Measurements from ENCODE around the gene LEUTX. TPM values are rescaled to one million over a fixed set of nuclear protein-coding genes. Genes with fewer than 3 reads are reported as not detected.
"Not testable (repeated sequence)": the region's sequence is repeated elsewhere in the genome, so short reads cannot be mapped to it uniquely, and the experiment has no call there.

LEUTX gene
- total RNA-seq, 1 donor from 2014 or later, result not detected

GRCh38 chr19:39754971-39755370, 23.7 kb upstream of the LEUTX start:
- H3K9me3 ChIP-seq, result no peaks in the 10 kb centered on the region
- intact Hi-C loops (cut with DNase I), result no loop called here
- TF ChIP-seq CTCF (IDR thresholded peaks at IDR 0.05), result no peak
- no peaks in the 10 kb centered on the region for H3K27me3 ChIP-seq
- no peaks in the 10 kb centered on the region for H3K36me3 ChIP-seq
- H3K4me1 ChIP-seq, result no peaks in the 10 kb centered on the region
- H3K4me3 ChIP-seq, result no peak overlapping the region
- H3K27ac ChIP-seq, result no peak overlapping the region
- DNase-seq (ENCODE audit: low spot score in 2 of 2), result no peak

- Histone ChIP-seq H3K27ac (no peak overlapping the region), H3K27me3 (no peaks in the 10 kb centered on the region), H3K36me3 (no peaks in the 10 kb centered on the region), H3K9me3 (no peaks in the 10 kb centered on the region), H3K4me1 (no peaks in the 10 kb centered on the region), H3K4me3 (no peak overlapping the region)
- no peak for DNase-seq (ENCODE audit: low spot score in 2 of 2)
- intact Hi-C loops (cut with DNase I), result no loop called here
- no peak for TF ChIP-seq CTCF (IDR thresholded peaks at IDR 0.05)
Observed at GRCh38 chr19:39759457-39760184, 19.0 kb upstream of the LEUTX start.

- H3K4me1 ChIP-seq; H3K4me3 ChIP-seq; H3K27me3 ChIP-seq; DNase-seq (ENCODE audit: low spot score in 2 of 2); H3K9me3 ChIP-seq; H3K36me3 ChIP-seq; intact Hi-C loops (cut with DNase I); H3K27ac ChIP-seq: not testable (repeated sequence)
Observed at GRCh38 chr19:39761851-39762250, 16.8 kb upstream of the LEUTX start.

GRCh38 chr19:39765091-39766076, 13.3 kb upstream of the LEUTX start:
- H3K4me3 ChIP-seq, result no peak overlapping the region
- H3K9me3 ChIP-seq, result peaks cover 0 to 8% of the 10 kb centered on the region in 2 donors
- H3K4me1 ChIP-seq, result no peaks in the 10 kb centered on the region
- intact Hi-C loops (cut with DNase I), result no loop called here
- no peak overlapping the region for H3K27ac ChIP-seq
- no peaks in the 10 kb centered on the region for H3K27me3 ChIP-seq
- no peak for DNase-seq (ENCODE audit: low spot score in 2 of 2)
- peak in 2 of 3 experiments; percentile 48 to 57 for TF ChIP-seq CTCF (IDR thresholded peaks at IDR 0.05)
- no peaks in the 10 kb centered on the region for H3K36me3 ChIP-seq

GRCh38 chr19:39768334-39768733, 10.3 kb upstream of the LEUTX start:
- H3K36me3 ChIP-seq, result no peaks in the 10 kb centered on the region
- intact Hi-C loops (cut with DNase I), result no loop called here
- no peaks in the 10 kb centered on the region for H3K27me3 ChIP-seq
- no peak overlapping the region for H3K4me3 ChIP-seq
- H3K9me3 ChIP-seq, result peaks cover 0 to 8% of the 10 kb centered on the region in 2 donors
- no peak overlapping the region for H3K27ac ChIP-seq
- TF ChIP-seq CTCF (IDR thresholded peaks at IDR 0.05), result no peak
- DNase-seq (ENCODE audit: low spot score in 2 of 2), result no peak
- no peaks in the 10 kb centered on the region for H3K4me1 ChIP-seq

GRCh38 chr19:39768786-39769185, 9.9 kb upstream of the LEUTX start:
- H3K4me3 ChIP-seq, result no peak overlapping the region
- no peaks in the 10 kb centered on the region for H3K36me3 ChIP-seq
- DNase-seq (ENCODE audit: low spot score in 2 of 2), result no peak
- H3K9me3 ChIP-seq, result peaks cover 0 to 8% of the 10 kb centered on the region in 2 donors
- no peak overlapping the region for H3K27ac ChIP-seq
- no peak for TF ChIP-seq CTCF (IDR thresholded peaks at IDR 0.05)
- no peaks in the 10 kb centered on the region for H3K4me1 ChIP-seq
- H3K27me3 ChIP-seq, result no peaks in the 10 kb centered on the region
- intact Hi-C loops (cut with DNase I), result no loop called here

All from ascending aorta (tissue), 2 donors.